Measurements from ENCODE around the gene TIMM29. TPM values are rescaled to one million over a fixed set of nuclear protein-coding genes. Genes with fewer than 3 reads are reported as not detected.

The TIMM29 gene
- total RNA-seq, 1 donor from 2014 or later = 15.3 TPM

GRCh38 chr19:10968527-10969135, 40.0 kb downstream of the TIMM29 start:
- DNase-seq (ENCODE audit: missing footprints) (no peak), ATAC-seq (no peak)
- intact Hi-C loops (cut with DNase I) = no loop called here

- DNase-seq (ENCODE audit: missing footprints) = no peak
- no peak for ATAC-seq
- intact Hi-C loops (cut with DNase I) = no loop called here
Observed at GRCh38 chr19:10971107-10971726, 42.6 kb downstream of the TIMM29 start.

- DNase-seq (ENCODE audit: missing footprints) = no peak
- ATAC-seq = peak; percentile 67
- intact Hi-C loops (cut with DNase I) = loop anchor here (5.0 kb wide), 1 partner anchor 38 kb away; no protein-coding TSS in a partner anchor
Observed at GRCh38 chr19:10975374-10976130, 46.9 kb downstream of the TIMM29 start.

DNA sequence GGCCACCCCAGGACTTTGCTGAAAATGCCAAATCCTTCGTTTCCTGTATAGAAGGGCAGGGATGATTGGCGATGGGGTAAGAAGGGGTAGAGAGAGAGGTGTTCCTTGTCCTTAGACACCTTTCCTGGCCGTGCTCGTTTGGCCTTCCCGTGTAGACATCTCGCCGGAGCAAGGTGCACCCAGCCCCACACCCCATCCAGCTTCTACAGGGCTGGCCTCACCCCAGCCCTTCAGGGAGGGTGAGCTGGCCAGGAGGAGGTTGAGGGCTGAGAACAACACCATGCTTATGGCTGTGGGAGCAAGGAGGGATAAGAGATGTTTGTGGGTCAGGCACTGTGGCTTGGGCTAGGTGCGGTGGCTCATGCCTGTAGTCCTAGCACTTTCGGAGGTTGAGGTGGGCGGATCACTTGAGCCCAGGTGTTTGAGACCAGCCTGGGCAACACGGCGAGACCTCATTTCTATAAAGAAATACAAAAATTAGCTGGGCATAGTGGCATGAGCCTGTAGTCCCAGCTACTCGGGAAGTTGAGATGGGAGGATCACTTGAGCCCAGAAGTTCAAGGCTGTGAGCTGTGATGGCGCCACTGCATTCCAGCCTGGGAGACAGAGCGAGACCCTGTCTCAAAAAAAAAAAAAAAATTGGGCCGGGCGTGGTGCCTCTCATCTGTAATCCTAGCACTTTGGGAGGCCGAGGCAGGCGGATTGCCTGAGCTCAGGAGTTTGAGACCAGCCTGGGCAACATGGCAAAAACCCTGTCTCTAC, 47.7 kb downstream of the TIMM29 start:
- intact Hi-C loops (cut with DNase I) = loop anchor here (5.0 kb wide), 1 partner anchor 39 kb away; no protein-coding TSS in a partner anchor
- ATAC-seq (peak; percentile 36), DNase-seq (ENCODE audit: missing footprints) (no peak)

- intact Hi-C loops (cut with DNase I) = loop anchor here (5.0 kb wide), 1 partner anchor 40 kb away; no protein-coding TSS in a partner anchor
- DNase-seq (ENCODE audit: missing footprints) (no peak), ATAC-seq (no peak)
Observed at GRCh38 chr19:10977742-10978092, 49.1 kb downstream of the TIMM29 start.

Other genes with a start within 250 kb of the TIMM29 start
- gene QTRT1, start 227.4 kb upstream of the TIMM29 start, total RNA-seq = 28.0 TPM
- gene DNM2, start 210.7 kb upstream of the TIMM29 start, total RNA-seq = 177 TPM
- gene TMED1, start 92.6 kb upstream of the TIMM29 start, total RNA-seq = 30.3 TPM
- 1.5 TPM for gene C19orf38, start 80.4 kb upstream of the TIMM29 start, total RNA-seq
- 39.5 TPM for gene CARM1, start 57.3 kb upstream of the TIMM29 start, total RNA-seq
- gene YIPF2, start 172 bp upstream of the TIMM29 start, total RNA-seq = 15.2 TPM
- 33.8 TPM for gene SMARCA4, start 32.2 kb downstream of the TIMM29 start, total RNA-seq
- gene LDLR, start 160.7 kb downstream of the TIMM29 start, total RNA-seq = 12.8 TPM
- gene SPC24, start 227.0 kb downstream of the TIMM29 start, total RNA-seq = 8.6 TPM